ENCODE results near the gene GK. TPM values are rescaled to one million over a fixed set of nuclear protein-coding genes. Genes with fewer than 3 reads are reported as not detected.

GK gene
- total RNA-seq, 1 experiment from 2014 or later = 9.8 TPM

GRCh38 chrX:30679369-30679768, 26.1 kb downstream of the GK start:
- Histone ChIP-seq H4K5ac (ENCODE audit: insufficient read length, low read depth, low read length) (no peak overlapping the region), H2BK20ac (ENCODE audit: low read depth, low read length, poor library complexity, severe bottlenecking) (no peak overlapping the region), H4K20me1 (ENCODE audit: control insufficient read depth, insufficient read depth, insufficient read length) (no peaks in the 10 kb centered on the region), H2AFZ (ENCODE audit: low read length) (no peak overlapping the region), H2BK12ac (ENCODE audit: insufficient read length, low read depth, low read length) (no peak overlapping the region), H3K9ac (ENCODE audit: extremely low read depth, insufficient read length, low read length) (no peak overlapping the region), H2BK5ac (ENCODE audit: insufficient read length, low read length) (no peak overlapping the region), H3K4ac (ENCODE audit: low read depth, low read length) (no peak overlapping the region), H3K23ac (ENCODE audit: insufficient read length, low read depth, low read length) (no peak overlapping the region), H2BK120ac (ENCODE audit: low read depth, low read length, poor library complexity, severe bottlenecking) (no peak overlapping the region), H3K79me1 (ENCODE audit: insufficient read depth, low read depth, low read length, poor library complexity, severe bottlenecking) (no peaks in the 10 kb centered on the region), H4K8ac (replicated peaks; ENCODE audit: insufficient read length, low read depth, low read length) (no peak overlapping the region), H3K14ac (ENCODE audit: insufficient read depth, low read length) (no peak overlapping the region), H3K4me2 (ENCODE audit: insufficient read depth, insufficient read length, low read length) (no peak overlapping the region), H3K18ac (ENCODE audit: insufficient read length, low read depth, low read length) (no peak overlapping the region), H3K56ac (ENCODE audit: insufficient read length, low read depth, low read length) (no peak overlapping the region), H4K91ac (ENCODE audit: insufficient read length, low read depth, low read length) (no peak overlapping the region), H3K23me2 (ENCODE audit: insufficient read length, low read depth, low read length, poor library complexity, severe bottlenecking) (no peaks in the 10 kb centered on the region), H3K79me2 (ENCODE audit: insufficient read depth, low read length) (no peaks in the 10 kb centered on the region), H3K27me3 (ENCODE audit: insufficient read depth, low read length) (no peaks in the 10 kb centered on the region), H2BK15ac (ENCODE audit: low read depth, low read length) (no peak overlapping the region), H3K4me1 (ENCODE audit: insufficient read depth, low read length) (no peaks in the 10 kb centered on the region), H3K27ac (ENCODE audit: insufficient read length, low read depth, low read length) (no peak overlapping the region), H3T11ph (ENCODE audit: low read length) (no peak overlapping the region), H3K9me3 (ENCODE audit: control insufficient read depth, low read depth, low read length) (no peaks in the 10 kb centered on the region), H2AK5ac (ENCODE audit: insufficient read length, low read length) (no peak overlapping the region)
- peaks cover 6 to 39% of the 10 kb centered on the region in 2 experiments; a peak in 4 of 5 replicates for H3K9me3 Mint-ChIP-seq
- peaks cover 5 to 12% (median 10%) of the 10 kb centered on the region in 3 experiments; a peak in 5 of 7 replicates for H3K36me3 Mint-ChIP-seq (ENCODE audit: insufficient read depth in 1 of 3, low read depth in 3 of 3)
- TF ChIP-seq CTCF (conservative IDR thresholded peaks at IDR 0.05) = no peak
- H3K27me3 Mint-ChIP-seq (ENCODE audit: low read depth) = no peaks in the 10 kb centered on the region
- DNase-seq = no peak
- no peak overlapping the region; a peak in 1 of 7 replicates for H3K27ac Mint-ChIP-seq
- WGBS (ENCODE audit: extremely low coverage, insufficient read length, low lambda C conversion rate) = no CpG with 5 or more reads among the region's 6 CpGs
- 0 out of 4 replicates have a peak, but pooled peaks cover 0 to 2% of the 10 kb centered on the region in 2 experiments for H3K4me1 Mint-ChIP-seq
- H3K4me3 Mint-ChIP-seq = no peak overlapping the region
